Measurements from ENCODE around the gene ESF1. TPM values are rescaled to one million over a fixed set of nuclear protein-coding genes. Genes with fewer than 3 reads are reported as not detected.

Gene ESF1
- total and polyA plus RNA-seq, 9 donors, result 9.3 to 17.5 (median 14.4) TPM

DNA sequence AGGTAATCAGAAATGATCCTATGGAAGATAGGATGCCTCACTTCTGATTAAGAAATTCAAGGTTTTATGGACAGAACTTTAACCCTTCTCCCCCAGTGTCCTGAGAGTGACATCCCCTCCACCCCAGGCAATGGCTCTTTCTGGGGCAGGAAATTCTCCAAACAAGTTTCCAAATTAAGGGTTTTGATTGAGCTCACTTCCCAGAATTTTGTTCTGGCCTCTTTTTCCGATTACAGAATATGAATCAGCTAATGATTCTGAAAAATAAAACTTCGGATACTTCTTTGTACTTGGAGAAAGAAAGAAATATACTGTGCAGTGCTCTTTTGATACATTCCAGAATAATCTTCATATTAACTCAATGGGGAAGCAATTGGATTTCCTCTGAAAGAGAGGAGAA, 113.2 kb downstream of the ESF1 start:
- H3K9me3 ChIP-seq, result no peaks in the 10 kb centered on the region
- no peaks in the 10 kb centered on the region for H3K4me1 ChIP-seq (ENCODE audit: insufficient read depth)
- H3K27ac ChIP-seq, result no peak overlapping the region
- H3K36me3 ChIP-seq, result no peaks in the 10 kb centered on the region
- no peak for DNase-seq
- no peaks in the 10 kb centered on the region for H3K27me3 ChIP-seq
- WGBS, 3 donors, result 6 to 15% (median 14%) methylated on average over 2 of the region's 2 CpGs
- no peak overlapping the region for H3K4me3 ChIP-seq
- TF ChIP-seq, protein P1, sequence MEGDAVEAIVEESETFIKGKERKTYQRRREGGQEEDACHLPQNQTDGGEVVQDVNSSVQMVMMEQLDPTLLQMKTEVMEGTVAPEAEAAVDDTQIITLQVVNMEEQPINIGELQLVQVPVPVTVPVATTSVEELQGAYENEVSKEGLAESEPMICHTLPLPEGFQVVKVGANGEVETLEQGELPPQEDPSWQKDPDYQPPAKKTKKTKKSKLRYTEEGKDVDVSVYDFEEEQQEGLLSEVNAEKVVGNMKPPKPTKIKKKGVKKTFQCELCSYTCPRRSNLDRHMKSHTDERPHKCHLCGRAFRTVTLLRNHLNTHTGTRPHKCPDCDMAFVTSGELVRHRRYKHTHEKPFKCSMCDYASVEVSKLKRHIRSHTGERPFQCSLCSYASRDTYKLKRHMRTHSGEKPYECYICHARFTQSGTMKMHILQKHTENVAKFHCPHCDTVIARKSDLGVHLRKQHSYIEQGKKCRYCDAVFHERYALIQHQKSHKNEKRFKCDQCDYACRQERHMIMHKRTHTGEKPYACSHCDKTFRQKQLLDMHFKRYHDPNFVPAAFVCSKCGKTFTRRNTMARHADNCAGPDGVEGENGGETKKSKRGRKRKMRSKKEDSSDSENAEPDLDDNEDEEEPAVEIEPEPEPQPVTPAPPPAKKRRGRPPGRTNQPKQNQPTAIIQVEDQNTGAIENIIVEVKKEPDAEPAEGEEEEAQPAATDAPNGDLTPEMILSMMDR (IDR thresholded peaks at IDR 0.05), result no peak
- no peak for TF ChIP-seq POLR2A (IDR thresholded peaks at IDR 0.05)
- TF ChIP-seq EP300 (IDR thresholded peaks at IDR 0.05), result no peak
- intact Hi-C loops (cut with DNase I), result no loop called here

DNA sequence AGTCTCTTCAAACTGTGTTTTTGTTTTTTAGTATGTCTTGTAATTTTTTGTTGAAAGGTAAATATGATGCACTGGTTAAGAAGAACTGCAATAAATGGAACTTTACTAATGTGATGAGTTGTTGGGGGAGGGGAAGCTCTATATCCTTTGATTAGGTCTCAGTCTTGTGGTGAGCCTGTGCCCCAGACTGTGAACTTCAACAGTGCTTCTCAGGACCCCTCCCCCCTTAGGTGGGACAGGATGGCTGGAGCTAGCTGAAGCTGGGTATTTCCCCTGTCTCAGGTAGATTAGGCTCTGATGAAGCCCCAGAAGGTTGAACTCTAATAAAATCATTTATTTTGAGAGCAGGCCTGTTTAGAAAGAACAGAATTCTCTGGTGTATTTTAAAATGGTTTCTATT, 114.6 kb downstream of the ESF1 start:
- H3K4me1 ChIP-seq (ENCODE audit: insufficient read depth), result no peaks in the 10 kb centered on the region
- no peaks in the 10 kb centered on the region for H3K27me3 ChIP-seq
- H3K27ac ChIP-seq, result no peak overlapping the region
- H3K36me3 ChIP-seq, result no peaks in the 10 kb centered on the region
- no peak for TF ChIP-seq EP300 (IDR thresholded peaks at IDR 0.05)
- no peak overlapping the region for H3K4me3 ChIP-seq
- intact Hi-C loops (cut with DNase I), result no loop called here
- H3K9me3 ChIP-seq, result no peaks in the 10 kb centered on the region
- DNase-seq, result no peak

DNA sequence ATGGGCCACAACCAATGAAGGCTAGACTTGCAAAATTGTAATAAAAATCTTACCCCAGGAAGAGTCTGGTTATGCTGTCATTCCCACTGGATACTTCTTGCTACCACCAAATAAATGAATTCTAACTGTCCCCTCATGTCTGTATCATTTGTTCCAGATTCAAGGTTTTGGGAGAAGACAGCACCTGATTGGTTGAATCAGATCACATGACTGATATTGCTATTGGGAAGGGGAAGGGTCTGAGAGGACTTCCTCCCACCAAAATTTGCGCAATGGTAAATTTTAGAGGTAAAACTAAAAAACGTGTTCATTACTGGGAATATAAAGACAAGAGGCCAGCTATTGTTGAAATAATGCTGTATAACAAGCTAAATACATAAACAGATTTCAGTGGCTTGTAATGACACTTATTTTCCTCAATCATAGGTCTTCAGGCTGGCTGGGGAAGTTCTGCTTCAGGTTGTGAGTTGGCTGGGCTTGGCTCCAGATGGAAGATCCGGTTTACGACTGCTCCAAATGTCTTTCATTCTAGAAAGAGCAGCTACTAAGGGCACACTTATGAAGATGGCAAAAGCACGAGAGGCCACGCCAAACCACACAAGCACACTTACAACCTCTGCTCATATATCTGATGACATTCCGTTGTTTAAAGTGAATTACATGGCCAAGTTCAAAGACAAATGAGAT, 118.9 kb downstream of the ESF1 start:
- Histone ChIP-seq H3K4me1 (ENCODE audit: insufficient read depth) (no peaks in the 10 kb centered on the region), H3K27me3 (no peaks in the 10 kb centered on the region), H3K4me3 (no peak overlapping the region), H3K36me3 (no peaks in the 10 kb centered on the region), H3K9me3 (no peaks in the 10 kb centered on the region), H3K27ac (no peak overlapping the region)
- no peak for DNase-seq
- intact Hi-C loops (cut with DNase I), result no loop called here
- TF ChIP-seq EP300 (IDR thresholded peaks at IDR 0.05) (no peak), POLR2A (IDR thresholded peaks at IDR 0.05) (no peak)
- TF ChIP-seq, protein P1 (IDR thresholded peaks at IDR 0.05), result no peak
- WGBS, 3 donors, result 89 to 92% (median 90%) methylated on average over 7 of the region's 7 CpGs

Other genes with a start within 250 kb of the ESF1 start
- 10 to 100 TPM; 11.6 to 16.5 (median 14.8) TPM for gene TASP1, start 146.0 kb downstream of the ESF1 start, total RNA-seq
- gene TASP1, start 146.0 kb downstream of the ESF1 start, polyA plus RNA-seq, result 10 to 100 TPM in 1 of 2 donors, 1 to 10 TPM in 1; 6.4 to 10.1 TPM
- gene NDUFAF5, start 109 bp upstream of the ESF1 start, total RNA-seq, result 10 to 100 TPM in 6 of 7 donors, 1 to 10 TPM in 1; 5.0 to 23.4 (median 17.1) TPM
- gene NDUFAF5, start 109 bp upstream of the ESF1 start, polyA plus RNA-seq, result 10 to 100 TPM; 10.0 to 15.6 TPM
- 1 to 10 TPM in 2 of 7 donors, under 1 TPM in 2, not detected in 3; 0.73 to 9.2 (median 2.8) TPM for gene SEL1L2, start 205.7 kb upstream of the ESF1 start, total RNA-seq
- gene SEL1L2, start 205.7 kb upstream of the ESF1 start, polyA plus RNA-seq, result 1 to 10 TPM; 2.8 to 9.3 TPM
- gene MACROD2, start 210.6 kb upstream of the ESF1 start, total RNA-seq, result 10 to 100 TPM in 2 of 7 donors, 1 to 10 TPM in 5; 4.9 to 25.5 (median 7.8) TPM
- gene MACROD2, start 210.6 kb upstream of the ESF1 start, polyA plus RNA-seq, result 1 to 10 TPM; 3.7 to 8.4 TPM